ENCODE data around the gene FAP. TPM values are rescaled to one million over a fixed set of nuclear protein-coding genes. Genes with fewer than 3 reads are reported as not detected.

The FAP gene
- polyA plus RNA-seq, 2 of the 4 experiments (the other 2 are of a cell fraction): 0.03 to 0.16 TPM

DNA sequence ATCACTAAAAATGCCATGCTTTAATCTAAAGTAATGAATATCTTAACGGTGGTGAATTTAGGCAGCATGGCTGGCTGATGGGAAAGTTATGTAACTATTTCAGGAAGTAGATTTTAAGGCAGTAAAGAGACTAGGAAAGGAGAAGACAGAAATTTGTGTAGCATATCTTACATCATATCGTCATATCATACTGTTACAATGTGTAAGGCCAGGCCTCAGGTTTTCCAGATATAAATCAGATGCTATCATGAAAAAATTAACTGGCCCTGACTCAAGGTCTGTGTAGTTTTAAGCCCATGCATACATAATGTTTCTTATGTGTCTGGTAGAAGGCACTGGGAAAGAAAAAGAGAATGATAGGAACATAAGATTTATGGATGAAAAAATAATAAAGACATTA is 8.9 kb upstream of the FAP start:
- 47% methylated on average over 2 of the region's 2 CpGs for WGBS (ENCODE audit: missing lambda C conversion rate)
- DNase-seq (ENCODE audit: low read depth in 1 of 2, low spot score in 1 of 2) (no peak), ATAC-seq (no peak), FAIRE-seq (no peak)
- CTCF ChIA-PET: interaction anchor here (0.9 kb wide), 1 partner anchor 31 kb away, joined by 3 read pairs; no protein-coding TSS in a partner anchor
- Histone ChIP-seq H3K4me2 (no peak overlapping the region), H3K4me3 (no peak overlapping the region), H3K4me1 (no peaks in the 10 kb centered on the region), H3K27ac (no peak overlapping the region), H3K9me3 (no peaks in the 10 kb centered on the region)
- no peak for TF ChIP-seq KDM5A (IDR thresholded peaks at IDR 0.05)
- no peak for TF ChIP-seq TP53 (CRISPR knock-in tag; IDR thresholded peaks at IDR 0.05)
- no peak for TF ChIP-seq JUNB (IDR thresholded peaks at IDR 0.05)
- no peak for TF ChIP-seq CEBPB (IDR thresholded peaks at IDR 0.05)
- no peak for TF ChIP-seq CBX2 (IDR thresholded peaks at IDR 0.05; ENCODE audit: borderline replicate concordance, low read depth)
- no peak for TF ChIP-seq TFCP2L1 (CRISPR knock-in tag; IDR thresholded peaks at IDR 0.05)
- POLR2A ChIA-PET: no interaction called here

DNA sequence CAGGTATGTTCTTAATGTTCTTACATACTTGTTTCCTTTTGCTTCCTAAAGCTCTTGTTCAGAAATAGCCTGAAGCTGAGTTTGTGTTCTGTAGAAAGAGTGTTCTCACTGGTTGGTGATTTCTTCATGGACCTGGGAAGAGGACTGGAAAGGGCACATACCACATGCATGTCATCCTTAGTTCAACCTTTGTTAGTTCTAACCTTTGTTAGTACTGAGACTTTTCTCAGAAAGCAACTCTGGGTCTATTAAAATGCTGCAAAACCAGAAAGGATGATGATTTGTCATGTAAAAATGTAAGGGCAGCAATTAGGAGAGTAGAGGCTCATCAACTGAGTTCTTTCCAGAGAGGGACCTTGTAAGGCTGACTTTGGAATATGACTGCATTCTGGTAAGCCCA is 2.5 kb upstream of the FAP start:
- ATAC-seq: no peak
- CTCF ChIA-PET: interaction anchor here (0.5 kb wide), 1 partner anchor 25 kb away, joined by 3 read pairs; no protein-coding TSS in a partner anchor

DNA sequence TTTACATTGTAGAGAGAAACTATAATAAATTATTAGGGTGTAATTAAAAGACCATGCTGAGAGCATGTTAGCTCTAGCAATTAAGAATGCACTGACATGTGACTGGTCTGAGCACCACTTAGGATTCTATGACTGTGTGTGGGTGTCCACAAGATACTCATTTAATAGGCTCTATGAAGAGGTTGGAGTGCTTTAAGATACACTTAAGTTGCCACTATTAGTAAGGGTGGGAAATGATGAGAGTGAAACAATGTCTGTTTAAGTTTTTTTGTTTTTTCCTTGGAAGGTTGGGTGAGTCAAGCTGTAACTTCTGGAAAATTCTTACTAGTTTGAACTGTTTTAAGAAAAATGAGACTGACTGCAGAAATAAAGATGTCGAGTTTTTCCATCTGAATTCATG is 1.8 kb upstream of the FAP start:
- H3K4me2 ChIP-seq: peak overlapping the region; percentile 28; the same call in 2 of the 3 replicates
- ChIA-PET CTCF (no interaction called here), POLR2A (no interaction called here)
- TF ChIP-seq NPAS2 (CRISPR knock-in tag; IDR thresholded peaks at IDR 0.05; ENCODE audit: borderline replicate concordance) (no peak), EHF (CRISPR knock-in tag; IDR thresholded peaks at IDR 0.05) (no peak), CEBPB (IDR thresholded peaks at IDR 0.05) (no peak), USF2 (IDR thresholded peaks at IDR 0.05) (no peak), ESRRA (IDR thresholded peaks at IDR 0.05; ENCODE audit: borderline replicate concordance, low read length) (no peak), TP53 (CRISPR knock-in tag; IDR thresholded peaks at IDR 0.05) (no peak), NFE2L2 (conservative IDR thresholded peaks at IDR 0.05; ENCODE audit: low read length) (no peak)
- no peaks in the 10 kb centered on the region for H3K9me3 ChIP-seq
- DNase-seq (ENCODE audit: low read depth in 1 of 2, low spot score in 1 of 2) (no peak), ATAC-seq (peak in 1 of 2 experiments; percentile 36; a peak in 3 of 6 replicates), FAIRE-seq (no peak)
- 0 out of 6 replicates have a peak overlapping the region, but pooled peaks of 1 of the 2 experiments have one; percentile 26 for H3K27ac ChIP-seq
- no peak overlapping the region for H3K4me3 ChIP-seq
- 14% methylated on average over 1 of the region's 1 CpG for WGBS (ENCODE audit: missing lambda C conversion rate)
- H3K4me1 ChIP-seq: peaks cover 6% of the 10 kb centered on the region; the same call in 2 of the 3 replicates

More for the DNA sequence above, 2.5 kb upstream of the FAP start:
- FAIRE-seq: no peak
- Histone ChIP-seq H3K9me3 (no peaks in the 10 kb centered on the region), H3K4me1 (peaks cover 6% of the 10 kb centered on the region; the same call in 2 of the 3 replicates), H3K4me2 (no peak overlapping the region), H3K27ac (no peak overlapping the region), H3K4me3 (no peak overlapping the region)
- TF ChIP-seq JUNB (IDR thresholded peaks at IDR 0.05) (no peak), HOXB5 (CRISPR knock-in tag; IDR thresholded peaks at IDR 0.05) (no peak), CTCF (IDR thresholded peaks at IDR 0.05) (no peak)
- DNase-seq (ENCODE audit: low read depth in 1 of 2, low spot score in 1 of 2): no peak
- POLR2A ChIA-PET: no interaction called here

- Histone ChIP-seq H3K27ac (peak overlapping the region in 1 of 2 experiments; percentile 26; a peak in 2 of 6 replicates), H3K4me3 (no peak overlapping the region), H3K4me2 (peak overlapping the region; percentile 28; the same call in 2 of the 3 replicates), H3K9me3 (no peaks in the 10 kb centered on the region), H3K4me1 (peaks cover 6% of the 10 kb centered on the region; the same call in 2 of the 3 replicates)
- TF ChIP-seq NPAS2 (CRISPR knock-in tag; IDR thresholded peaks at IDR 0.05; ENCODE audit: borderline replicate concordance) (no peak), BHLHE40 (IDR thresholded peaks at IDR 0.05; ENCODE audit: low read depth, low read length) (no peak), MAZ (IDR thresholded peaks at IDR 0.05; ENCODE audit: borderline replicate concordance, low read depth, low read length) (no peak), RARB (CRISPR knock-in tag; IDR thresholded peaks at IDR 0.05) (no peak), CEBPB (IDR thresholded peaks at IDR 0.05) (no peak), PHF8 (IDR thresholded peaks at IDR 0.05; ENCODE audit: borderline replicate concordance, low read depth) (no peak), ZFP36 (IDR thresholded peaks at IDR 0.05; ENCODE audit: borderline replicate concordance, partially characterized antibody) (no peak), RAD21 (conservative IDR thresholded peaks at IDR 0.05 in 1 of 2, IDR thresholded peaks at IDR 0.05 in 1 of 2) (no peak), HOXA7 (CRISPR knock-in tag; IDR thresholded peaks at IDR 0.05) (no peak), POLR2A (IDR thresholded peaks at IDR 0.05; ENCODE audit: low read length) (no peak), POLR2AphosphoS2 (conservative IDR thresholded peaks at IDR 0.05; ENCODE audit: low read length) (no peak), JUNB (IDR thresholded peaks at IDR 0.05) (no peak; the same call in 1 of the 2 replicates), CHD2 (IDR thresholded peaks at IDR 0.05; ENCODE audit: low read length, partially characterized antibody) (no peak), ZNF302 (CRISPR knock-in tag; IDR thresholded peaks at IDR 0.05) (no peak), HOXB13 (CRISPR knock-in tag; IDR thresholded peaks at IDR 0.05; ENCODE audit: low read depth) (no peak), FOSB (CRISPR knock-in tag; IDR thresholded peaks at IDR 0.05) (no peak), NFE2L2 (conservative IDR thresholded peaks at IDR 0.05; ENCODE audit: low read length) (no peak)
- WGBS (ENCODE audit: missing lambda C conversion rate): 14% methylated on average over 2 of the region's 2 CpGs
- ChIA-PET CTCF (no interaction called here), POLR2A (no interaction called here)
- FAIRE-seq: no peak
- peak in 1 of 2 experiments; percentile 53 for DNase-seq (ENCODE audit: low read depth in 1 of 2, low spot score in 1 of 2)
- ATAC-seq: peak; percentile 74 to 84; a peak in 4 of 6 replicates
Measured at GRCh38 chr2:162244541-162245031, 1.3 kb upstream of the FAP start.

Measured in A549 (cell line).